OCI-LY7 (cell line): ENCODE results near the gene TBATA. TPM values are rescaled to one million over a fixed set of nuclear protein-coding genes. Genes with fewer than 3 reads are reported as not detected.

ENCODE experiments used
- BruUV-seq: library from RNA; stranded (reverse); fragments of 400-500 nt; replicated peaks from 2 replicates; lab custom pipeline; 2021; lab: Mats Ljungman, UMichigan
- CTCF ChIA-PET: fragments of 300-600 bp; sonication (Branson Sonifier 250); formaldehyde crosslinking; loops from one replicate; lab custom pipeline; 2022; ENCODE audit warnings: antibody characterized with exemption; ENCODE audit not compliant: unreplicated experiment; lab: Charles Lee
- POLR2A ChIA-PET: fragments of 300-600 bp; sonication (Branson Sonifier 250); formaldehyde crosslinking; loops from one replicate; lab custom pipeline; 2022; ENCODE audit warnings: antibody characterized with exemption; lab: Charles Lee
- DNase-seq: peaks from one replicate; pipeline ENCODE4 v3.0.0-alpha.2; 2015; ENCODE audit warnings: low spot score
- H2AFZ ChIP-seq: fragments of 200-600 bp; sonication (generic), shearing (Covaris generic); 2 replicates; pipeline ENCODE4 v1.6.1; 2014; ENCODE audit warnings: mild to moderate bottlenecking, antibody characterized with exemption, low read length, moderate library complexity
- H3K27ac ChIP-seq: fragments of 200-600 bp; sonication (generic); 2 replicates; pipeline ENCODE4 v1.5.1; 2014; ENCODE audit warnings: mixed run types, low read depth, mild to moderate bottlenecking, moderate library complexity, low read length, inconsistent platforms; ENCODE audit not compliant: poor library complexity, severe bottlenecking
- H3K36me3 ChIP-seq: fragments of 200-600 bp; sonication (generic); 2 replicates; pipeline ENCODE4 v1.6.1; 2014; ENCODE audit warnings: mild to moderate bottlenecking, antibody characterized with exemption, low read length, moderate library complexity, mixed read lengths; ENCODE audit not compliant: insufficient read depth
- H3K4me1 ChIP-seq: fragments of 200-600 bp; sonication (generic); 2 replicates; pipeline ENCODE4 v1.5.1; 2014; ENCODE audit warnings: mild to moderate bottlenecking, low read length; ENCODE audit not compliant: insufficient read depth, poor library complexity, severe bottlenecking
- H3K4me2 ChIP-seq: fragments of 200-600 bp; sonication (generic); 2 replicates; pipeline ENCODE4 v1.6.1; 2014; ENCODE audit warnings: mild to moderate bottlenecking, low read length
- H3K4me3 ChIP-seq: fragments of 200-600 bp; sonication (generic); 2 replicates; pipeline ENCODE4 v1.5.1; 2014; ENCODE audit warnings: mild to moderate bottlenecking, low read depth, low read length; ENCODE audit not compliant: poor library complexity, severe bottlenecking
- H3K79me2 ChIP-seq: fragments of 200-600 bp; sonication (generic); 2 replicates; pipeline ENCODE4 v1.6.1; 2016; ENCODE audit warnings: low read depth, mild to moderate bottlenecking, low read length, moderate library complexity, mixed read lengths; ENCODE audit not compliant: insufficient read depth
- H3K9me2 ChIP-seq: fragments of 200-600 bp; sonication (generic); 2 replicates; pipeline ENCODE4 v1.6.1; 2016; ENCODE audit warnings: mild to moderate bottlenecking, low read length, mixed read lengths; ENCODE audit not compliant: insufficient read depth
- H3K9me3 ChIP-seq: fragments of 200-600 bp; sonication (generic); 2 replicates; pipeline ENCODE4 v1.6.1; 2014; ENCODE audit warnings: mild to moderate bottlenecking, mixed run types, low read length, mixed read lengths
- H4K20me1 ChIP-seq: fragments of 200-600 bp; sonication (generic); 2 replicates; pipeline ENCODE4 v1.6.1; 2014; ENCODE audit warnings: mild to moderate bottlenecking, antibody characterized with exemption, low read length, moderate library complexity, mixed read lengths; ENCODE audit not compliant: insufficient read depth
- EZH2phosphoT487 ChIP-seq: fragments of 200-600 bp; sonication (generic); IDR thresholded peaks from 2 replicates; pipeline ENCODE4 v1.6.1; 2018; ENCODE audit warnings: low read depth, borderline replicate concordance, mild to moderate bottlenecking, mixed run types, antibody characterized with exemption, low read length, moderate library complexity, mixed read lengths
- intact Hi-C: fragments of 100-400 bp; cut with micrococcal nuclease; formaldehyde crosslinking; loops from one replicate; pipeline ENCODE4 v1.10.0; 2022; ENCODE audit not compliant: unreplicated experiment
- total RNA-seq, 2 experiments: library from RNA; depleted of rRNA in 1 of 2; stranded (reverse); fragments of >200 nt in 1 of 2; shearing (Covaris generic) in 1 of 2; gene quantifications; 2 replicates each; pipeline ENCODE4 v1.2.3, GENCODE V29; 2014 to 2022
- TF ChIP-seq, protein P1 (sequence below): fragments of 200-600 bp; sonication (generic); conservative IDR thresholded peaks from 2 replicates; pipeline ENCODE4 v1.5.1; 2014; ENCODE audit warnings: mild to moderate bottlenecking, antibody characterized with exemption, low read length, moderate library complexity, mixed read lengths

Gene TBATA
- total RNA-seq, 2 experiments from 2014 or later = not detected

DNA sequence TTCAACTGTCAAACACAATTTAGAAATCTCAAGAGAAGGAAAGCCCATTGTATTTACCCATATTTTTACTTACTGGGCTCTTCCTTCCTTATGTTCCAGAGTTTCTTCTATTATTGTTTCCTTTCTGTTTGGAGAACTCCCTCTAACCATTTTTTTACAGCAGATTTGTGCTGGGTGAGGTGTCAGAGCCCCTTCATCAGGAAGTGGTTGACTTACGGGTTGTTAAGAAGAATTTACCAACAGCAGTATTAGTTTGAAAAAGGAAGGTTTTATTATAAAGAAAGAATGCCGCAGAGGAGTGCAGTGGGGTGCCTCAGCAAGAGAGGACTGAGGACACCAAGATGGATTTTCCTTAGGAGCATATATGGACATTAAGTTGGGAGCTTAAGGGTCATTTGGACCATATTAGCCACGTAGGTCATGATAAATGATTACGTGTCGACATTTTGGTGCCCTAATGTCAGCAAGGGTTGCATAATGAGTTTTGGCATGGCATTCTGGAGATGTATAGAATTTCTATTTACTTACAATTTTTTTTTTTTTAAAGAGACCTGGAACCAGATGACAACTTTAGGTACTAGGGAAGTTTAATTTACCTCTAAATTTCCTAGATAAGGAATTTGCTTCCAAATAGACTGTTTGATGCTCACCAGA, 6.3 kb upstream of the TBATA start:
- TF ChIP-seq, protein P1, sequence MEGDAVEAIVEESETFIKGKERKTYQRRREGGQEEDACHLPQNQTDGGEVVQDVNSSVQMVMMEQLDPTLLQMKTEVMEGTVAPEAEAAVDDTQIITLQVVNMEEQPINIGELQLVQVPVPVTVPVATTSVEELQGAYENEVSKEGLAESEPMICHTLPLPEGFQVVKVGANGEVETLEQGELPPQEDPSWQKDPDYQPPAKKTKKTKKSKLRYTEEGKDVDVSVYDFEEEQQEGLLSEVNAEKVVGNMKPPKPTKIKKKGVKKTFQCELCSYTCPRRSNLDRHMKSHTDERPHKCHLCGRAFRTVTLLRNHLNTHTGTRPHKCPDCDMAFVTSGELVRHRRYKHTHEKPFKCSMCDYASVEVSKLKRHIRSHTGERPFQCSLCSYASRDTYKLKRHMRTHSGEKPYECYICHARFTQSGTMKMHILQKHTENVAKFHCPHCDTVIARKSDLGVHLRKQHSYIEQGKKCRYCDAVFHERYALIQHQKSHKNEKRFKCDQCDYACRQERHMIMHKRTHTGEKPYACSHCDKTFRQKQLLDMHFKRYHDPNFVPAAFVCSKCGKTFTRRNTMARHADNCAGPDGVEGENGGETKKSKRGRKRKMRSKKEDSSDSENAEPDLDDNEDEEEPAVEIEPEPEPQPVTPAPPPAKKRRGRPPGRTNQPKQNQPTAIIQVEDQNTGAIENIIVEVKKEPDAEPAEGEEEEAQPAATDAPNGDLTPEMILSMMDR = no peak
- TF ChIP-seq EZH2phosphoT487 = no peak
- no peak for DNase-seq
- Histone ChIP-seq H2AFZ (no peak overlapping the region), H3K4me1 (no peaks in the 10 kb centered on the region), H3K4me3 (no peak overlapping the region), H3K9me2 (no peaks in the 10 kb centered on the region), H3K36me3 (no peaks in the 10 kb centered on the region), H3K9me3 (no peaks in the 10 kb centered on the region), H4K20me1 (no peaks in the 10 kb centered on the region), H3K79me2 (no peaks in the 10 kb centered on the region), H3K4me2 (no peak overlapping the region), H3K27ac (no peak overlapping the region)
- POLR2A ChIA-PET = no interaction called here
- no TSS peak for BruUV-seq
- intact Hi-C loops = no loop called here
- CTCF ChIA-PET = no interaction called here

DNA sequence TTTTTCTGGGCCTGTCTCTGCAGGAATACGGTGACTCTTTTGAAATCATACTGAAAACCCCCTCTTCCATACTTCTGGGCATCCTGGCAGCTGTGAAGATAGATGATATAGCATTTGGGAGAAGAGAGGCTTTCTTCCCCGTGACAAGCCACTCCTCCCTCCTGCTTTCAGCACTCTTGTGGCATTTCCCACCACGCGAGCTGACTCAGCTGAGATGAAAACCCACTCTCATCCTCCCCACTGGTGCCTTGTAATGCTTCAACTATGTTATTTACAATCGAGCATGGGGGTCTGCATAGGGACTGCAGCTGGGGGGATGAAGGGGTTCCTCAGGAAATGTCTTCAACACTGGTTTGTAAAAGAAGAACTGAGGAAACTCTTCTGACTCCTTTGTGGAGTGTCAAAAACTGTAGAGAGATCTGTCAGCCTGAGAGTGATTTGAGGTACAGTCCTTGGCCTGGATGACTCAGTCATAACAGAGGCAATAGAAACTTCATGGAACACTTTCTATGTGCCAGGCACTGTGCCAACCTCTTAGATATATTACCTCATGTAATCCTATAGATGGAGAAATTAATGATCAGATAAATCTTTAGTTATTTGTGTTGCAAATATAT, 1.7 kb upstream of the TBATA start:
- CTCF ChIA-PET = no interaction called here
- Histone ChIP-seq H3K27ac (no peak overlapping the region), H4K20me1 (no peaks in the 10 kb centered on the region), H3K4me1 (no peaks in the 10 kb centered on the region), H3K36me3 (no peaks in the 10 kb centered on the region), H3K9me3 (no peaks in the 10 kb centered on the region), H2AFZ (no peak overlapping the region), H3K4me3 (no peak overlapping the region), H3K9me2 (no peaks in the 10 kb centered on the region), H3K4me2 (no peak overlapping the region), H3K79me2 (no peaks in the 10 kb centered on the region)
- no peak for DNase-seq
- intact Hi-C loops = no loop called here
- POLR2A ChIA-PET = no interaction called here
- no TSS peak for BruUV-seq
- no peak for TF ChIP-seq EZH2phosphoT487
- TF ChIP-seq, protein P1 = no peak

DNA sequence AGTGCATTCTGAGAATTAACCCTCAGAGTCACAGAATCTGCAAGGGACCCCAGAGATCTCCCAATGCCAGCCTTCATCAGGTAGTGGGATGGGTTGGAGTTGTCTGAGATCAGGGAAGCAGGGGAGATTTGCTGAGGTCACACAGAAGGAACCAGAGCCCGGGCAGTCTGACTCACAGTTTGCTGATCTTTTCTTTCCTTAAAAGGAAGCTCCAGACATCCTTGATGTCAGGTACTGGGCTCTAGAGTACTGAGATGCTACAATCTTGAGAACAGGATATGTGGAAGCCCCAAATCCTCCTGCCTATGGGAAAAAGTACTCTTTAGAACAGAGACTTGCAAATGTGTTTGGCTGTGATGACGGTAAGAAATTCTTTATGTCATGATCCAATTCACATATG, 706 bp downstream of the TBATA start:
- Histone ChIP-seq H3K4me3 (no peak overlapping the region), H3K4me2 (no peak overlapping the region), H3K36me3 (no peaks in the 10 kb centered on the region), H3K79me2 (no peaks in the 10 kb centered on the region), H3K4me1 (no peaks in the 10 kb centered on the region), H3K27ac (no peak overlapping the region), H3K9me2 (no peaks in the 10 kb centered on the region), H2AFZ (no peak overlapping the region), H3K9me3 (no peaks in the 10 kb centered on the region), H4K20me1 (no peaks in the 10 kb centered on the region)
- DNase-seq = no peak
- CTCF ChIA-PET = no interaction called here
- BruUV-seq = no TSS peak
- intact Hi-C loops = no loop called here
- TF ChIP-seq, protein P1 = no peak
- no peak for TF ChIP-seq EZH2phosphoT487
- POLR2A ChIA-PET = no interaction called here
